Testis (tissue), 2 donors: ENCODE results near the gene IGF1R.

Source experiments
- CTCF ChIP-seq, 3 experiments: fragments of 450-650 bp in 2 of 3; fragments of 200-600 bp in 1 of 3; sonication (generic) in 1 of 3; IDR thresholded peaks; one replicate each; pipeline ENCODE4 v1.5.1; 2016 to 2019; ENCODE audit warnings: antibody characterized with exemption in 3 of 3, mild to moderate bottlenecking in 2 of 3, moderate library complexity in 1 of 3
- POLR2A ChIP-seq: fragments of 450-650 bp; IDR thresholded peaks from one replicate; pipeline ENCODE4 v1.6.1; 2017; ENCODE audit warnings: antibody characterized with exemption, mild to moderate bottlenecking, moderate library complexity

GRCh38 chr15:98986281-98986680, 337.9 kb downstream of the IGF1R start:
- TF ChIP-seq CTCF (IDR thresholded peaks at IDR 0.05): no peak
- TF ChIP-seq POLR2A: no peak
